HepG2 (cell line): ENCODE measurements around the gene F8. TPM values are rescaled to one million over a fixed set of nuclear protein-coding genes. Genes with fewer than 3 reads are reported as not detected.

Source experiments
- ATAC-seq: fragments of 200-7000 bp; cut with Tn5 transposase; 3 replicates; pipeline ENCODE4 v1.9.1; 2020; ENCODE audit warnings: mild to moderate bottlenecking, moderate library complexity
- BruUV-seq: library from RNA; stranded (reverse); fragments of 400-500 nt; replicated peaks from 2 replicates; lab custom pipeline; 2021; lab: Mats Ljungman, UMichigan
- CTCF ChIA-PET: fragments of 300-600 bp; formaldehyde crosslinking; extraction: SDS; loops from one replicate; lab custom pipeline; 2021; ENCODE audit warnings: low total read pairs, inconsistent platforms, low intra/inter-chr PET ratio; lab: Yijun Ruan, JAX
- POLR2A ChIA-PET: fragments of 350-600 bp; sonication (Branson Sonifier 250); formaldehyde crosslinking; loops from one replicate; lab custom pipeline; 2020; ENCODE audit warnings: antibody characterized with exemption, inconsistent platforms; lab: Yijun Ruan, JAX
- DNase-seq: peaks from one replicate; pipeline ENCODE4 v3.0.0-alpha.2; 2015; ENCODE audit warnings: low spot score
- FAIRE-seq: peaks from 3 replicates; lab custom pipeline; 2011; peaks lifted over from hg19 to GRCh38; lab: Jason Lieb, UNC
- H2AFZ ChIP-seq: one replicate; pipeline ENCODE4 v1.6.1; 2011; ENCODE audit warnings: low read length, inconsistent platforms
- H3K27ac ChIP-seq: fragments of 300-600 bp; 3 replicates; pipeline ENCODE4 v1.8.0; 2011; ENCODE audit warnings: mixed run types, mild to moderate bottlenecking, mixed read lengths, low read length, inconsistent platforms; ENCODE audit not compliant: insufficient read depth; ENCODE audit errors: extremely low read length
- H3K27me3 ChIP-seq, 2 experiments: fragments of 200-600 bp in 1 of 2; 2 replicates in 1 of 2; 3 replicates in 1 of 2; pipeline versions ENCODE4 v1.6.0 to v1.8.0; 2011; ENCODE audit warnings: low read length in 2 of 2, mild to moderate bottlenecking in 2 of 2, moderate library complexity in 2 of 2, inconsistent platforms in 1 of 2; ENCODE audit not compliant: insufficient read depth in 2 of 2, control insufficient read depth in 1 of 2
- H3K36me3 ChIP-seq, 2 experiments: fragments of 200-600 bp in 1 of 2; replicated peaks in 1 of 2; 2 replicates in 1 of 2; 3 replicates in 1 of 2; pipeline versions ENCODE4 v1.5.1 to v1.8.0; 2011; ENCODE audit warnings: low read length in 2 of 2, inconsistent platforms in 1 of 2; ENCODE audit not compliant: insufficient read depth in 2 of 2, control insufficient read depth in 1 of 2
- H3K4me1 ChIP-seq: 2 replicates; pipeline ENCODE4 v1.5.1; 2012; ENCODE audit warnings: low read length, inconsistent platforms; ENCODE audit not compliant: insufficient read depth
- H3K4me2 ChIP-seq: 2 replicates; pipeline ENCODE4 v1.6.0; 2011; ENCODE audit warnings: low read depth, low read length, inconsistent platforms
- H3K4me3 ChIP-seq, 3 experiments: fragments of 200-600 bp in 1 of 3; sonication (generic), shearing (Covaris generic) in 1 of 3; replicated peaks in 1 of 3; 2 replicates each; pipeline ENCODE4 v1.5.1; 2011 to 2016; ENCODE audit warnings: low read length in 3 of 3, inconsistent platforms in 2 of 3, low read depth in 2 of 3, mild to moderate bottlenecking in 2 of 3, control low read depth in 1 of 3, mixed read lengths in 1 of 3; ENCODE audit not compliant: insufficient read depth in 1 of 3
- H3K79me2 ChIP-seq: one replicate; pipeline ENCODE4 v1.6.1; 2011; ENCODE audit warnings: low read length, inconsistent platforms; ENCODE audit not compliant: insufficient read depth
- H3K9ac ChIP-seq: 2 replicates; pipeline ENCODE4 v1.6.0; 2011; ENCODE audit warnings: mild to moderate bottlenecking, low read depth, low read length, inconsistent platforms; ENCODE audit not compliant: insufficient read depth
- H3K9me3 ChIP-seq: 2 replicates; pipeline ENCODE4 v1.5.1; 2012; ENCODE audit warnings: mild to moderate bottlenecking, low read length
- H4K20me1 ChIP-seq: 2 replicates; pipeline ENCODE4 v1.6.0; 2011; ENCODE audit warnings: inconsistent platforms, mild to moderate bottlenecking, low read length, moderate library complexity; ENCODE audit not compliant: insufficient read depth
- ATAD3A ChIP-seq: sonication (generic); formaldehyde crosslinking; IDR thresholded peaks from 2 replicates; pipeline ENCODE4 v1.4.0; 2020; ENCODE audit warnings: missing genetic modification reagents
- BCL6 ChIP-seq: IDR thresholded peaks from 2 replicates; pipeline ENCODE4 v1.6.1; 2016; ENCODE audit warnings: missing genetic modification reagents, missing compliant biosample characterization
- CREB1 ChIP-seq, 2 experiments: fragments of 450-650 bp in 1 of 2; IDR thresholded peaks; 2 replicates each; pipeline ENCODE4 v1.6.1; 2016 to 2017; ENCODE audit warnings: control low read depth in 1 of 2, mild to moderate bottlenecking in 1 of 2, missing compliant biosample characterization in 1 of 2, missing genetic modification characterization in 1 of 2
- EHMT2 ChIP-seq: fragments of 200-600 bp; sonication (generic); IDR thresholded peaks from 2 replicates; pipeline ENCODE4 v1.7.0; 2017; ENCODE audit warnings: antibody characterized with exemption, low read depth, low read length, borderline replicate concordance
- FOXA1 ChIP-seq, 2 experiments: fragments of 450-650 bp in 1 of 2; sonication (generic) in 1 of 2; formaldehyde crosslinking in 1 of 2; IDR thresholded peaks; 2 replicates each; pipeline versions ENCODE4 v1.4.0 to v1.6.1; 2016 to 2020; ENCODE audit warnings: missing genetic modification reagents in 1 of 2
- FOXJ3 ChIP-seq: sonication (generic); formaldehyde crosslinking; IDR thresholded peaks from 2 replicates; pipeline ENCODE4 v1.4.0; 2020; ENCODE audit warnings: missing genetic modification reagents, mild to moderate bottlenecking, borderline replicate concordance
- FOXK1 ChIP-seq: sonication (generic); formaldehyde crosslinking; IDR thresholded peaks from 2 replicates; pipeline ENCODE4 v1.4.0; 2020; ENCODE audit warnings: low read depth, missing genetic modification reagents, borderline replicate concordance
- GATA4 ChIP-seq: sonication (generic); IDR thresholded peaks from 2 replicates; pipeline ENCODE4 v1.6.1; 2016; ENCODE audit warnings: antibody characterized with exemption, low read depth, borderline replicate concordance
- HMG20B ChIP-seq: conservative IDR thresholded peaks from 2 replicates; pipeline ENCODE4 v1.6.1; 2016; ENCODE audit warnings: missing genetic modification reagents, missing compliant biosample characterization
- ISL2 ChIP-seq: sonication (generic); formaldehyde crosslinking; IDR thresholded peaks from 2 replicates; pipeline ENCODE4 v1.5.0; 2020; ENCODE audit warnings: missing genetic modification reagents
- NAIF1 ChIP-seq: sonication (generic); formaldehyde crosslinking; IDR thresholded peaks from 2 replicates; pipeline ENCODE4 v1.5.0; 2020; ENCODE audit warnings: mild to moderate bottlenecking, missing genetic modification reagents, borderline replicate concordance
- PPARG ChIP-seq: conservative IDR thresholded peaks from 2 replicates; pipeline ENCODE4 v1.6.1; 2016; ENCODE audit warnings: missing biosample characterization, missing genetic modification reagents
- SAP130 ChIP-seq: IDR thresholded peaks from 2 replicates; pipeline ENCODE4 v1.6.1; 2016; ENCODE audit warnings: low read depth
- SKI ChIP-seq: fragments of 450-650 bp; IDR thresholded peaks from one replicate; pipeline ENCODE4 v1.6.1; 2018; ENCODE audit warnings: mild to moderate bottlenecking; ENCODE audit not compliant: partially characterized antibody
- SOX13 ChIP-seq, 3 experiments: fragments of 450-650 bp in 1 of 3; sonication (generic) in 1 of 3; formaldehyde crosslinking in 1 of 3; IDR thresholded peaks in 2 of 3; conservative IDR thresholded peaks in 1 of 3; 2 replicates each; pipeline versions ENCODE4 v1.5.0 to v1.6.1; 2016 to 2020; ENCODE audit warnings: antibody characterized with exemption in 1 of 3, mild to moderate bottlenecking in 1 of 3, missing compliant biosample characterization in 1 of 3, missing genetic modification reagents in 1 of 3, moderate library complexity in 1 of 3
- SRF ChIP-seq: IDR thresholded peaks from 2 replicates; pipeline ENCODE4 v1.6.1; 2011; ENCODE audit warnings: mild to moderate bottlenecking, low read depth, low read length, moderate library complexity
- TBX2 ChIP-seq: sonication (generic); formaldehyde crosslinking; IDR thresholded peaks from 2 replicates; pipeline ENCODE4 v1.5.0; 2020; ENCODE audit warnings: missing genetic modification reagents, mild to moderate bottlenecking, borderline replicate concordance
- TCF7 ChIP-seq: sonication (generic); IDR thresholded peaks from 2 replicates; pipeline ENCODE4 v1.6.1; 2016; ENCODE audit warnings: antibody characterized with exemption, low read depth
- YEATS2 ChIP-seq: sonication (generic); formaldehyde crosslinking; IDR thresholded peaks from 2 replicates; pipeline ENCODE4 v1.4.0; 2020; ENCODE audit warnings: missing genetic modification reagents, borderline replicate concordance
- ZKSCAN1 ChIP-seq: fragments of 150-350 bp; IDR thresholded peaks from 2 replicates; pipeline ENCODE4 v1.6.1; 2014; ENCODE audit warnings: low read length
- ZNF552 ChIP-seq: sonication (generic); formaldehyde crosslinking; IDR thresholded peaks from 2 replicates; pipeline ENCODE4 v1.9.0; 2022; ENCODE audit warnings: missing genetic modification reagents, mild to moderate bottlenecking, borderline replicate concordance
- ZNF619 ChIP-seq: sonication (generic); formaldehyde crosslinking; IDR thresholded peaks from 2 replicates; pipeline ENCODE4 v1.4.0; 2020; ENCODE audit warnings: mild to moderate bottlenecking, missing genetic modification reagents
- ZNF652 ChIP-seq: IDR thresholded peaks from 2 replicates; pipeline ENCODE4 v1.6.1; 2016; ENCODE audit warnings: low read depth, borderline replicate concordance
- WGBS: methylation state at CpG from one replicate; pipeline ENCODE4 v1.1.6; 2017; ENCODE audit warnings: low lambda C conversion rate; 5-methylcytosine and 5-hydroxymethylcytosine counted together
- in situ Hi-C: cut with HindIII; loops from 2 replicates; pipeline ENCODE4 v1.10.0; 2017; ENCODE audit warnings: low pct_unique_long_range_greater_than_20kb; ENCODE audit not compliant: extremely low pct_ligation_motif_present
- intact Hi-C: fragments of 100-400 bp; cut with micrococcal nuclease; formaldehyde crosslinking; loops from one replicate; pipeline ENCODE4 v1.10.0; 2022; ENCODE audit not compliant: unreplicated experiment
- polyA plus RNA-seq, 8 experiments: library from polyadenylated mRNA; depleted of rRNA in 3 of 8; stranded (reverse) in 7 of 8; unstranded in 1 of 8; fragments of >200 nt; fragmentation: Illumina TruSeq in 4 of 8; extraction: Trizol in 4 of 8; gene quantifications; 2 replicates each; pipeline versions ENCODE4 v1.2.1 to v1.2.3, GENCODE V29; 2011 to 2016; ENCODE audit warnings: low read depth in 4 of 8, missing spikeins in 1 of 8, mixed read lengths in 1 of 8; ENCODE audit not compliant: insufficient read depth in 1 of 8
- total RNA-seq, 5 experiments: library from RNA; depleted of rRNA; stranded (reverse); fragments of >200 nt; fragmentation: Illumina TruSeq; extraction: Trizol; gene quantifications; 2 replicates each; pipeline ENCODE4 v1.2.3, GENCODE V29; 2016; ENCODE audit warnings: low read depth in 1 of 5
- TF ChIP-seq, protein P1 (sequence below): sonication (generic); formaldehyde crosslinking; IDR thresholded peaks from 2 replicates; pipeline ENCODE4 v1.4.0; 2020; ENCODE audit warnings: low read depth, mild to moderate bottlenecking, missing genetic modification reagents

Gene F8
- total and polyA plus RNA-seq, 2 of the 13 experiments (the other 11 are each of a cell fraction or from before 2014, with no cell fraction given), result 0.29 to 0.61 TPM

DNA sequence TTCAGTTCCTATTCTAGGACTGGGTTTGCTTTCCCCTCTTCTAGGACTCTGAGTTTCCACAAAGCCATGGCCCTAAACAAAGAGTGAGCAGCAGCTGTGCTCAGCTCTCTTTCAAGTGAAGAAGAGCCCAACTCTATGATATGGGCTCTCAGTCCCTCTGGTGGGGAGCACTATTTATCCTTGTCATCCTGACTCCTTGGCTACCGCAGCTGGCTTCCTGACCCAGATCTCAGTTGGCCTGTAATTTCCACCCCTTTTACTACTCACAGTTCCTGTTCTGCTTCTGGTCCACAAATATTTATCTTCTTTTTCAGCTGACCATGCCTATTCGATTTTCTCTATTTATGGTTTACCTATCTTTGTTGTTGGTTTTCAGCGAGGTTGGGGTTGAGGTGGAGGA is 33.8 kb downstream of the F8 start (continued):
- TF ChIP-seq SRF, result no peak

DNA sequence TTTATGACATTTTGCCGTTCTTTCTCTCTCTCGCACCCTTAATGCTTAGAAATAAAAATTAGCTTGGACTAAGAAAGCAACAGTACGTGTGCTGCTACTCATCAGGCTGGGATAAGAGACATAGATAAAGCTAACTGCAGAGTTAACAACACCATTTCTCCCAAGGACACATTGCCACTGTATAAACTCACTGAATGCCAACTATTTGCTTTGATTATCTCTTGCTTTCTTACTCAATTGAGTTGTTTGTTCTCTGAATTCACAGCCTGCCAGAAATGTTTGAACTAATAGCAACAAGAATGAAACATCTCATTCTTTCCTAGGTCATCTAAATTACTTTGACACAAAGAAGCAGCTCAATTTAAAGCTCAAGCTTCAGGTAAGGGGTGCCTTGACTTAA is 34.6 kb downstream of the F8 start:
- no peak overlapping the region for H3K9ac ChIP-seq
- CTCF ChIA-PET, result interaction anchor here (2.1 kb wide), 1 partner anchor 70 kb away, joined by 4 read pairs; no protein-coding TSS in a partner anchor
- peak overlapping the region; percentile 48 for H3K27ac ChIP-seq
- H3K9me3 ChIP-seq, result no peaks in the 10 kb centered on the region
- BruUV-seq, result no TSS peak
- no peaks in the 10 kb centered on the region for H3K79me2 ChIP-seq
- DNase-seq (peak; percentile 84), FAIRE-seq (peak; percentile 98), ATAC-seq (peak; percentile 92)
- no peak overlapping the region for H2AFZ ChIP-seq
- 0% methylated on average over 3 of the region's 3 CpGs for whole genome bisulfite sequencing
- in situ Hi-C loops (loop anchor here (10.0 kb wide), 2 partner anchors 67 to 97 kb away; no protein-coding TSS in a partner anchor), intact Hi-C loops (loop anchor here (1.0 to 2.0 kb wide), 2 partner anchors 38 to 69 kb away; partner anchors contain the start of gene FUNDC2)
- H3K4me1 ChIP-seq, result peaks cover 23% of the 10 kb centered on the region
- no peaks in the 10 kb centered on the region for H3K27me3 ChIP-seq
- no peaks in the 10 kb centered on the region for H3K36me3 ChIP-seq
- H3K4me2 ChIP-seq, result peak overlapping the region; percentile 49
- peak overlapping the region in 2 of 3 experiments; percentile 7 to 10; a peak in 1 of 6 replicates for H3K4me3 ChIP-seq
- POLR2A ChIA-PET, result interaction anchor here (1.0 to 2.2 kb wide), 2 partner anchors 39 to 225 kb away, joined by 3 to 15 read pairs; partner anchors contain the start of genes DKC1 and FUNDC2
- no peaks in the 10 kb centered on the region for H4K20me1 ChIP-seq
- TF ChIP-seq, protein P1, sequence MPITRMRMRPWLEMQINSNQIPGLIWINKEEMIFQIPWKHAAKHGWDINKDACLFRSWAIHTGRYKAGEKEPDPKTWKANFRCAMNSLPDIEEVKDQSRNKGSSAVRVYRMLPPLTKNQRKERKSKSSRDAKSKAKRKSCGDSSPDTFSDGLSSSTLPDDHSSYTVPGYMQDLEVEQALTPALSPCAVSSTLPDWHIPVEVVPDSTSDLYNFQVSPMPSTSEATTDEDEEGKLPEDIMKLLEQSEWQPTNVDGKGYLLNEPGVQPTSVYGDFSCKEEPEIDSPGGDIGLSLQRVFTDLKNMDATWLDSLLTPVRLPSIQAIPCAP (CRISPR knock-in tag), result no peak
- no peak for TF ChIP-seq FOXA1 (IDR thresholded peaks at IDR 0.05)
- TF ChIP-seq FOXA1 (CRISPR knock-in tag; IDR thresholded peaks at IDR 0.05), result peak; percentile 85
- TF ChIP-seq ZNF552, result no peak
- TF ChIP-seq SOX13 (IDR thresholded peaks at IDR 0.05), result peak; percentile 72; the same call in 1 of the 2 replicates
- TF ChIP-seq SOX13 (CRISPR knock-in tag; conservative IDR thresholded peaks at IDR 0.05 in 1 of 2, IDR thresholded peaks at IDR 0.05 in 1 of 2), result peak in 1 of 2 experiments; percentile 91; a peak in 2 of 4 replicates
- peak; percentile 83 for TF ChIP-seq SAP130
- TF ChIP-seq ZNF652, result 0 out of 2 replicates have a peak, but pooled peaks have one; percentile 14
- no peak for TF ChIP-seq YEATS2 (CRISPR knock-in tag)
- TF ChIP-seq GATA4, result peak; percentile 77; the same call in 1 of the 2 replicates
- no peak for TF ChIP-seq ATAD3A (CRISPR knock-in tag)
- no peak for TF ChIP-seq ZNF619 (CRISPR knock-in tag)
- peak; percentile 38 for TF ChIP-seq SKI
- TF ChIP-seq TBX2 (CRISPR knock-in tag), result peak; percentile 71; the same call in 1 of the 2 replicates
- no peak for TF ChIP-seq ZKSCAN1
- TF ChIP-seq ISL2, result peak; percentile 86
- TF ChIP-seq FOXJ3, result peak; percentile 34; the same call in 1 of the 2 replicates
- 0 out of 2 replicates have a peak, but pooled peaks have one; percentile 22 for TF ChIP-seq FOXK1 (CRISPR knock-in tag)
- 0 out of 2 replicates have a peak, but pooled peaks have one; percentile 19 for TF ChIP-seq EHMT2
- TF ChIP-seq PPARG (CRISPR knock-in tag), result 0 out of 2 replicates have a peak, but pooled peaks have one; percentile 34
- no peak for TF ChIP-seq NAIF1
- TF ChIP-seq TCF7, result peak; percentile 82
- TF ChIP-seq HMG20B (CRISPR knock-in tag), result peak; percentile 66; the same call in 1 of the 2 replicates
- peak; percentile 71 for TF ChIP-seq BCL6 (CRISPR knock-in tag)
- TF ChIP-seq CREB1 (IDR thresholded peaks at IDR 0.05), result no peak
- peak; percentile 62 for TF ChIP-seq CREB1 (CRISPR knock-in tag; IDR thresholded peaks at IDR 0.05)
